OCI-LY3 (cell line): ENCODE data around the gene KDM2A.

Experiments
- EZH2phosphoT487 ChIP-seq: fragments of 200-600 bp; shearing (Covaris generic); IDR thresholded peaks from 2 replicates; pipeline ENCODE4 v1.6.1; 2018; ENCODE audit warnings: antibody characterized with exemption, mixed run types, low read depth
- TF ChIP-seq, protein P1 (sequence below): fragments of 200-600, 300-600 bp; sonication (generic); IDR thresholded peaks from 2 replicates; pipeline ENCODE4 v1.5.1; 2014; ENCODE audit warnings: antibody characterized with exemption, low read length, low read depth

DNA sequence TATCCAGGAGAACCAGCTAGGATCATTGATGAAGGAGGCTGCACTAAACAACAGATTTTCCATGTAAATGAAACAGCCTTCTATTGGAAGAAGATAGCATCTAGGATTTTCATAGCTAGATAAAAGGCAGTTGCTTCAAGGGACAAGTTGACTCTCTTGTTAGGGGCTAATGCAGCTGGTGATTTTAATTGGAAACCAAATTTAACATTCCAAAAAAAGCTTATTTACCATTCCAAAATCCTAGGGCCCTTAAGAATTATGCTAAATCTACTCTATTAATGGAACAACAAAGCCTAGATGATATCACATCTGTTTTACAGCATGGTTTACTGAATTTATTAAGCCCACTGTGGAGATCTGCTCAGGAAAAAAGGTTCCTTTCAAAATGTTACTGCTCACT lies 80.7 kb downstream of the KDM2A start:
- TF ChIP-seq, protein P1, sequence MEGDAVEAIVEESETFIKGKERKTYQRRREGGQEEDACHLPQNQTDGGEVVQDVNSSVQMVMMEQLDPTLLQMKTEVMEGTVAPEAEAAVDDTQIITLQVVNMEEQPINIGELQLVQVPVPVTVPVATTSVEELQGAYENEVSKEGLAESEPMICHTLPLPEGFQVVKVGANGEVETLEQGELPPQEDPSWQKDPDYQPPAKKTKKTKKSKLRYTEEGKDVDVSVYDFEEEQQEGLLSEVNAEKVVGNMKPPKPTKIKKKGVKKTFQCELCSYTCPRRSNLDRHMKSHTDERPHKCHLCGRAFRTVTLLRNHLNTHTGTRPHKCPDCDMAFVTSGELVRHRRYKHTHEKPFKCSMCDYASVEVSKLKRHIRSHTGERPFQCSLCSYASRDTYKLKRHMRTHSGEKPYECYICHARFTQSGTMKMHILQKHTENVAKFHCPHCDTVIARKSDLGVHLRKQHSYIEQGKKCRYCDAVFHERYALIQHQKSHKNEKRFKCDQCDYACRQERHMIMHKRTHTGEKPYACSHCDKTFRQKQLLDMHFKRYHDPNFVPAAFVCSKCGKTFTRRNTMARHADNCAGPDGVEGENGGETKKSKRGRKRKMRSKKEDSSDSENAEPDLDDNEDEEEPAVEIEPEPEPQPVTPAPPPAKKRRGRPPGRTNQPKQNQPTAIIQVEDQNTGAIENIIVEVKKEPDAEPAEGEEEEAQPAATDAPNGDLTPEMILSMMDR, result no peak
- no peak for TF ChIP-seq EZH2phosphoT487
